Measurements from ENCODE around the gene COL5A1.

Gene COL5A1

DNA sequence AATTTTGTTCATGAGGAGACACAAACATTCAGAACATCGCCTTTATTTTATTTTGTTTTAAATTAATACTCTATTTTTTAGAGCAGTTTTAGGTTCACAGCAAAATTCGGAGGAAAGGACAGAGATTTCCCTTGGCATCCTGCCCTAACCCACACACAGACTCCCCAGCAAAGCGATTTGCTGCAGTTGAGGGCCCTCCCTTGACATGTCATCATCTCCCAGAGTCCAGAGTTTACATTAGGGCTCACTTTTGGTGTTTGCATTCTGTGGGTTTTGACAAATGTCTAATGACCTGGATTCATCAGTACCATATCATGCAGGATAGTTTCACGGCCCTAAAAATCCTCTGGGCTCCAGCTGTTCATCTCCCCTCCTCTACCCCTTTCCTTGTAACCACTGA, 33.6 kb upstream of the COL5A1 start:
- no peak for DNase-seq

- DNase-seq: no peak
Measured at GRCh38 chr9:134611046-134611445, 30.6 kb upstream of the COL5A1 start.

DNA sequence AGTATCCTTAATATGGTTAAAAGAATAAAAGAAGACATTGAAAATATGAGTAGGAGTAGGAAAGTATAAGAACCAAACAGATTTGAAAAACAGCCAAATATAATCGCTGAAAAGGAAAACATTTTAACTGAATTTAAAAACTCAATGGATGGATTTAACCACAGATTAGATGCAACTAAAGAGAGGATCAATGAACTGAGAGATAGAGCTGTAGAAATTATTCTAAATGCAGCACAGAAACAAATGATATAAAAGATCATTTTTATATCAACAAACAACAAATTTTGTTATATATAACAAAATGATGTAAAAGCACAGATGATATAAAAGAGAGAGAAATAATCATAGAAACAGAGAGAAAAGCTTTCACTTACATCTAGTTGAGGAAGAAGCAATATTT, 29.3 kb upstream of the COL5A1 start:
- DNase-seq: no peak

DNA sequence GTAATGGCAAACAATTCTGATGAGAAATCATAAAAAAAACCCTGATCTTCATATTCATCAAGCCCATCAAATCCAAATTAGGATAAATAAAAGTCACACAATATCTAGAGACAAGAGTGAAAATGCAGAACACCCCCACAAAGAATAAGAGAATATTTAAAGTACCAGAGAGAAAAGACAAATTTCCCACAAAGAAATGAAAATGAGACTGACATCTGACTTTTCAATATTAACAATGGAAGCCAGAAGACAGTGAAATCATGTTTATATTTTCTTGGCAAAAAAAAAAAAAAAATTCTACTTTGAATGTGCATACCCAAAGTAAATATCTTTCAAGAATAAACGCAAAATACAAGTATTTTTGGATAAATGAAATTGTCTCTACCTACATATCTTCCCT, 28.9 kb upstream of the COL5A1 start:
- no peak for DNase-seq

DNA sequence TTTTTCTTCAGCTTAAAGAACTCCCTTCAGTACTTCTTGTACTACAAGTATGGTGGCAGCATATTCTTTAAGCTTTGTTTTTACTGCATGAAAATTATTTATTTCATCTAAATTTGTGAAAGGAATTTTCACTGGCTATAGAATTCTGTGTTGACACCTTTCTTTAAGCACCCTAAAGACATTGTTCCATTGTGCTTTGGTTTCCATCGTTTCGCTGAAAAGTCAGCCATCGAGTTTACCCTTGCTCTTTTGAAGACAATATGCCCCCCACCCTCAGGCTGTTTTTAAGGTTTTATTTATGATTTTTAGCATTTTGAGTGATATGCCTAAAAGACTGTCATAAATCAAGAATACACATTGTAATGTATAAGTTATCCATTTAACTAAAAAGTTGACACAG, 27.3 kb upstream of the COL5A1 start:
- no peak for DNase-seq

- no peak for DNase-seq
Measured at GRCh38 chr9:134616341-134616740, 25.3 kb upstream of the COL5A1 start.

DNA sequence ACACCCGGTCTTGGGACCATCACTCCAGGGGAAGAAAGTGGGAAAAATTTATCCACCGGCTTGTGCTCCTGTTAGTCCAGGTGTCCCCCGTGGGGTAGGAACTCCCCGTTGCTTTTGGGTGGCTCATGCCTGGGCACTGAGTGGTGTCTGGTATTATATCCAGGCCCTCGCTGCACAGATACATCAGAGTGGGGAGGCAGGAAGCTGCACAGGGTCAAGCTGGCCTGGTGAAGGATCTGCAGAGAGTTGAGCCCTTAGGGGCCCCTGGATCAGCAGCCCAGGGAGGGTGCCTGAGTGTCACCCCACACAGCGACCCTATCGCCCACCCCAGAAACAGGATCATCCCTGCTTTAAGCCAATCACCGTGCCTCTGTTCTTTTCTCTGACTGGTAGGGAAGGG, 24.4 kb upstream of the COL5A1 start:
- DNase-seq: no peak

DNA sequence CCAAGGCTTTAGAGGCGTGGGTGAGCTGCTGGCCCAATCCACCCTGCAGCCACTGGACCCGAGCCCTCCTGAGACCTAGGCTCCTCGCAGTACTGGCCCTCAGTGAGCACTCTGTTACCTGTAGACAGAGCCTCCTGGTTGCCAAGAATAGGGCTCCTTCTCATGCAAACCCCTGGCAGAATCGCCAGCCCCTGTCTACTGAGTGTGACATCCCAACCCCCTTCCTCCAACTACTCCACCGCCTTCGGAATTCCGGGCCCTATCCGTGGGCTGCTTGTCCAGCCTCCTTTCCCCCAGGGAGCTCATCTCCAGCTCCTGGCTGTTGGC, 23.8 kb upstream of the COL5A1 start:
- no peak for DNase-seq

DNA sequence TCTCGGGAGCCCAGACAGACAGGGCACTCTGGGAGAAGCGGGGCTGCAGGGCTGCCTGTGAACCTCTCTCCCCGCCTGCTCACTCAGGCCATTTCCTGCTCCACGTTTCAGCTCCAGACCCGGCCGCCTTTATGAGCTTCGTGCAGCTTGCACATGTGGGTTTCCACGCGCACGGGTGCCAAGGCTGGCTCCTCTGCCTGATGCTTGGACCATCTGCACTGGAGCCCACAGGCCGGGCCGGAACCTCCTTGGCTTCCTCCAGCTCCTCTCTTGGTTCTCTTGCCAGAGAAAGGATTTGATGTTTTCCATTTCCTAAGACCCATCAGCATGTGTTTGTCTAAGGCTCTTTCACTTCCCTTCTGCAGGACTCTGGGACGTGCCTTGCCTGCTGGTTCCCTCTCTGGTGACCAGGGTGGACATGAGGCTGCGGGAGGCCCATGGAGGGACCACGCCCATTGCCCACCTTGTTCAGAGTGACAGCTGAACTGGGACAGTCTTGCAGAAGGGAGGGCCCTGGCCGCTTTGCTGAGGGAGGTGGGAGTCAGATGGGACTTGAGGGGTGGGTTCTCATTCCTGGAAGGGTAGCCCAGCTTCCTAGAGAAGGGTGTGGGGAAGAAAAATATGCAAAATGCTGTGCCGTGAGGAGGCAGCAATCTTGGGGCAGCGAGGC, 23.3 kb upstream of the COL5A1 start:
- DNase-seq: no peak

GRCh38 chr9:134618833-134619447, 22.7 kb upstream of the COL5A1 start:
- no peak for DNase-seq

DNA sequence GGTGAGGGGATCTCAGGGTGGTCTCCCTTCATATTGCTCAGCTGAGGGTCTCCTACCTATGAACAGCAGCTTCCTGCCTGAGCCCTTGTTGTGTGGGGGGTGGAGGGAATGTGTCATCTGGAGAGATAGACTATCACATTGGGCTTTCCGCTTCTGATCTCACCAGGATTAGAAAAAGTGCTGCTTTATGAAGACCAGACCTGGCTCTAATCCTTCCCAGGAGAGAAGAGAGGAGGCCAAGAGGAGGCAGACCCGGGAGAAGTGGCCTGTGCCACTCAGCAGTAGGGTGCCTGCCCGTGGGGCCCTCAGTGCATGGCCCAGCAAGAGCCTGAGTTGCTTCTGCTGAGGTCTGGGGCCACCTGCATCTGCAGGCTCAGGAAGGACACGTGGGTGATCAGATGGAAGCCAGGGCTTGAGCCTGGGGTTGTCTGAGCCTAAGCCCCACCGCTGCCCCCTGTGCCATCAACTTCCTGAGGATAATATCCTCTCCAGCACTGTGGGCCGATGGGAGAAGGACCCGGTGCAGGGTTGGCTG, 22.1 kb upstream of the COL5A1 start:
- DNase-seq: no peak

- no peak for DNase-seq
Measured at GRCh38 chr9:134619983-134620661, 21.5 kb upstream of the COL5A1 start.

DNA sequence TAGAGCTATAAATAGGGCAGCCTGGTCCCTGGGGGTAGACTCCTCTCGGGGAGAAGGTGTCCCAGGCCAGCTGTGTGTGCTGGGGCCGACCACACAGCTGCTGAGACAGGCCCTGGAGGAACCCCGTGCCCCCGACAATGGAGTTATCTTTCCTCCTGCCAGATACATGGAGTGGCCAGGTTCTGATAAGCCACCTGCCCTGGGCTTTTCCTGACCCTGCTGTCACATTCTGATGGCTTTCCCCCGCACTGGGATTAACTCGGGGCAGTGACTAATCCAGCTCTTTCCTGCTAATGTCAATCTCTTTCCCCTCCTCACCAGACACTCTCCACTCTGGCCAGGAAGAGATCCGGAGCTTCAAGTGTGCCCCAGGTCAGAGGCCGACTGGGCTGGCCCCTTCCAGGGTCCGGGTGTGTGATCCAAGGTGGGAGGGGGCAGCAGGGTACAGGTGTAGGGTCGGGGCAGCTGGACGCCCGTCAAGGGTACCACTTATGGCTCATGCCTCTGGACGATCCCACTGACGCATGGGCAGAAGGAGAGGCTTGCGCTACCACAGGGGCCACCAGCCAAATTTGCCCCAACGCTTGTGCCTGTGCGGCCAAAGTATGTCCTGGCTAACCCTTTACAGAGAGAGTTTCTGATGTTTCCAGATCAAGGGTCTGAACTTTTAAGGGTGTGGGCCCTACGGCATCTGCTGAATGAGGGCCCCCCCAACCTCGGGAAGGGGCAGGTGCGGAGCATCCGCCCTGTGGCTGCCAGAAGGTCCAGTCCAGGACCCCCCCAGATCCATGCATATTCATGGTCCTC, 20.6 kb upstream of the COL5A1 start:
- no peak for DNase-seq

DNA sequence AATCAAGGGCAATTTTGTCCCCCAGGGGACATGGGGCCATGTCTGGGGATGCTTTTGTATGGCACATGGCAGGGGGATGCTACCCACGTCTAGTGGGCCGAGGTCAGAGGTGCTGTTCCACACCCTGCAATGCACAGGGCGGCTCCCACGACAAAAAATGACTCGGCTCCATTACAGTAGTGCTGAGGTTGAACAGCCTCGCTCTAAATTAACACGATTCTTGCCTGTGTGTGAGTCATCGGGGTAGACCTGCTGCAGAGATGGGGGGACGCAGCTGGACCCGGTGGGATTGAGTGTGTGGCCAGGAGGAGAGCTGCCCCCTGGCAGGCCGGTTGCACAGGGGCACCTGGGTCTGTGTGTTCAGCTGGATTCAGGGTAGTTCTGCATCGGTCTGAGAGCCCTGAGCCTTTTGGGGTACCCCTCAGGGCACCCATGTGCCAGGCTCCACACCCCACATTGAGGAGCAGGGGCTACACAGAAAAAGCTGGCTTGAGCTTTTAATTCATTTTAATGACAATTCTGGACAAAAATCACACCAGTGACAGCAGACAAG, 20.0 kb upstream of the COL5A1 start:
- DNase-seq: no peak

DNA sequence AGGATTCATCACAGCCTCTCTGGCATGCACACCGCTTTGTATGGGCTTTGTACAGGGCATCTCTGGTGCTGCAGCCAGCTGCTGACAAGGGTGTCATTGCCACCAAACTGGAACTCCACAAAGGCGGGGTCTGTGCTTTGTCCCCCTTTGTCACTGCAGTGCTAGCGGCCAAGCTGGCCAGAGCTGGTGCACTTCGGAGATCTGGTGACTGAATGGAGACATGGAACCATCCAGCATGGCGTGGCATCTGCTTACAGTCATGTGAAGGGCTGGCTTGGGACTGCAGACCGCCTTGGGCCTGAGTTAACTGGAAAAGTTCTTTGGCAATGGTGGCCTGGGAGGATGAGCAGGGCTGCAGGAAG, 18.7 kb upstream of the COL5A1 start:
- DNase-seq: no peak

DNA sequence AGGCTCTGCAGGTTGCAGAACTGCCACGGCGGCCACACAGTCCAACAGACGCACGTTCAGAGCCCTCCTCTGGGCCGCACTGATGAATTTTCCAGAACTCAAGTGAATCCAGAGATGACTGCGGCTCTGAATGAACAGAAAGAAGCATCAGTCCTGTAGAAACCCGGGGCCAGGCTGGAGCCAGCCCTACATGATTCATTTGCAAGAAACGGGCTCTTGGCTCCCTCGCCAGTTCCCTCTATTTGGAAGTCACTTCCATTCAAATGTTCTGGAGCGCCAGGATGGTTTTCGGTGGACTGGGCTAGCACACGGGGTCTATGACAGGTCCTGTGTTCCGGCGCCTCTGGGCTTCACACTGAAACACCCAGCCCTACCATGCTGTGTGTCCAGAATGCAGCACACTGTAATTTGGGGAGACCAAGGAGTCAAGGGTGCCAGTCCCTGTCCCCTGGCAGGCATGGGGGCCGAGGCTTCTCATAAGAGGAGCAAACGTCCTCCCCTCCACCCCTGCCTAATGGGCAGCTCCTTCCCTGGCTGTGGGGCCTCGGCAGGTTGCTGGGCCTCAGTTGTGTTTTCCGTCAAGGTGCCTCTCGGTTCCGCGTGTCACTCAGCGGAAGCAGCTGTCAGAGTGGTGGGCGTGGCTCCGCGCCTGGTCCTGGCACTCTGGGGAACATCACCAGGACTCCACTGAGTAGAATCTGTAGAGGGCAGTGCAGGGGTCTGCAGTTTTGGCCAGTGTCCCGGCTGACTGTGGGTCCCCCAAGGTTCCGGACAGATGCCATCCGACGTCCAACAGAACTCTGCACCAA, 18.1 kb upstream of the COL5A1 start:
- no peak for DNase-seq

DNA sequence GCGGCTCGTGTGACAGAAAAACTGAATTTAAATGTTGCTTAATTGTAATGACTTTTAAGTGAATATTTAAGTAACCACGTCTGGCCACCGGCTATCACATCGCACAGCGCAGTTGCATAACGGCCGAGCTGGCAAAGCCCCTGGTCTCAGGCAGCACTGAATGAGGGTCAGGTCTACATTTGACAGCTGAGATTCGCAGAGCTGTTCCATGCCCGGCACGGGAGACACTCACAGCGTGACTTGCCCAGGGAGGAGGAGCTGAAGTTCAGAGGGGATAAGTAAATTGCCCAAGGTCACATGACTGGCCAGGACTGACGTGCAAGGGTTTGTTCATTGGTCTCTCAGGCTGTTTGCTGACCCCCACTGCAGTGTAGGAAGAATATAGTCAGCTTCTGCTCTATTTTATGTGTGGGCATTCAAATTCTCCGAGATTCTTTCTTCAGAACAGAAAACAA, 17.4 kb upstream of the COL5A1 start:
- no peak for DNase-seq

GRCh38 chr9:134624621-134625181, 16.9 kb upstream of the COL5A1 start:
- DNase-seq: no peak

GRCh38 chr9:134625361-134626068, 16.1 kb upstream of the COL5A1 start:
- DNase-seq: no peak

DNA sequence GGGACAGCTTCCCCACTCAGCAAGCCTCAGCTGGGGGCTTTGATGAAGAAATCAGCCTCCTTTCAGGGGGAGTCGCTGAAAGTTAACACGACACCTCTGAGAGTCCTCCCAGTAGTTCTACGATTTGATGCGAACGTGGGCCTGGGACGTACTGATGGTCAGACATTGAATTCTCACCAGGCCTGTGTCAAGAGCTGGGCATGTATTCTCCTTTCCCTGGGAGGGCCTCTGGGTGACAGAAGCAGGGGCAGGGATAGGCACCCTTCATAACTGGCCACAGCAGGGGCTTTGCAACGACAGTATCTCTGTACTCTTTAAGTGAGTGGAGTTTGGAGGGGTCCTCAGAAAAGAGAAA, 15.6 kb upstream of the COL5A1 start:
- DNase-seq: no peak
